T-helper 2 cell treated with Interferon-gamma antibody and Interleukin-4, amounts not matched to agents 100 ng/mL and 5 ng/mL, for 36 hours (primary cell): Measurements from ENCODE around the gene CLK3. TPM values are rescaled to one million over a fixed set of nuclear protein-coding genes. Genes with fewer than 3 reads are reported as not detected.

Experiments
- intact Hi-C: fragments of 100-400 bp; cut with micrococcal nuclease; formaldehyde crosslinking; loops from one replicate; pipeline ENCODE4 v1.15.1; 2023
- total RNA-seq: library from RNA; stranded (reverse); gene quantifications from 2 replicates; pipeline ENCODE4 v1.2.3, GENCODE V29; 2022

CLK3 gene
- total RNA-seq, 1 donor from 2014 or later: 104 TPM

- intact Hi-C loops: no loop called here
Observed at GRCh38 chr15:74674161-74674560, 58.5 kb downstream of the CLK3 start.

- intact Hi-C loops: no loop called here
Observed at GRCh38 chr15:74676801-74677200, 61.2 kb downstream of the CLK3 start.

Other genes starting within 250 kb of the CLK3 start
- gene CYP11A1, start 248.2 kb upstream of the CLK3 start, total RNA-seq: not detected in 2 replicates
- 6.8 and 8.4 TPM in 2 replicates for gene SEMA7A, start 181.9 kb upstream of the CLK3 start, total RNA-seq
- gene UBL7, start 154.7 kb upstream of the CLK3 start, total RNA-seq: 48.4 and 60.4 TPM in 2 replicates
- gene ARID3B, start 74.6 kb upstream of the CLK3 start, total RNA-seq: 32.7 and 35.7 TPM in 2 replicates
- 43.4 and 47.9 TPM in 2 replicates for gene EDC3, start 80.2 kb downstream of the CLK3 start, total RNA-seq
- gene CYP1A1, start 109.7 kb downstream of the CLK3 start, total RNA-seq: 1.0 TPM in 2 replicates
- gene CYP1A2, start 133.0 kb downstream of the CLK3 start, total RNA-seq: not detected in 2 replicates
- gene CSK, start 166.2 kb downstream of the CLK3 start, total RNA-seq: 407 and 408 TPM in 2 replicates
- 0.64 and 0.93 TPM in 2 replicates for gene LMAN1L, start 197.0 kb downstream of the CLK3 start, total RNA-seq
- gene CPLX3, start 210.8 kb downstream of the CLK3 start, total RNA-seq: 0.25 TPM in 2 replicates
- gene ULK3, start 227.3 kb downstream of the CLK3 start, total RNA-seq: 55.4 and 59.6 TPM in 2 replicates